Suprapubic skin (tissue), 4 donors: ENCODE measurements around the gene ENGASE. TPM values are rescaled to one million over a fixed set of nuclear protein-coding genes. Genes with fewer than 3 reads are reported as not detected.

Experiments
- DNase-seq, 2 donors: peaks; one replicate each; pipeline ENCODE4 v3.0.0-alpha.2; 2019; ENCODE audit warnings: low spot score in 2 of 2
- H3K27ac ChIP-seq: fragments of 200-600 bp; sonication (generic); one replicate; pipeline ENCODE4 v1.5.1; 2019
- H3K27me3 ChIP-seq: fragments of 200-600 bp; sonication (generic); one replicate; pipeline ENCODE4 v1.5.1; 2019
- H3K36me3 ChIP-seq: fragments of 200-600 bp; sonication (generic); one replicate; pipeline ENCODE4 v1.5.1; 2019
- H3K4me1 ChIP-seq: fragments of 200-600 bp; sonication (generic); one replicate; pipeline ENCODE4 v1.5.1; 2019
- H3K4me3 ChIP-seq: fragments of 200-600 bp; sonication (generic); one replicate; pipeline ENCODE4 v1.5.1; 2019; ENCODE audit warnings: mild to moderate bottlenecking
- H3K9me3 ChIP-seq: fragments of 200-600 bp; sonication (generic); one replicate; pipeline ENCODE4 v1.5.1; 2019
- CTCF ChIP-seq, 2 donors: fragments of 200-600 bp in 1 of 2; fragments of 450-650 bp in 1 of 2; sonication (generic) in 1 of 2; IDR thresholded peaks; one replicate each; pipeline ENCODE4 v1.5.1; 2016 to 2019; ENCODE audit warnings: antibody characterized with exemption in 2 of 2, mild to moderate bottlenecking in 1 of 2, moderate library complexity in 1 of 2
- EP300 ChIP-seq: sonication (generic); formaldehyde crosslinking; IDR thresholded peaks from one replicate; pipeline ENCODE4 v1.6.1; 2017; ENCODE audit warnings: antibody characterized with exemption
- POLR2A ChIP-seq, 2 donors: fragments of 450-650 bp; IDR thresholded peaks; one replicate each; pipeline ENCODE4 v1.6.1; 2017; ENCODE audit warnings: antibody characterized with exemption in 2 of 2, mild to moderate bottlenecking in 2 of 2, moderate library complexity in 2 of 2
- POLR2AphosphoS5 ChIP-seq, 3 donors: sonication (generic); formaldehyde crosslinking; IDR thresholded peaks; one replicate each; pipeline ENCODE4 v1.6.1; 2017; ENCODE audit warnings: antibody characterized with exemption in 3 of 3
- WGBS: methylation state at CpG from one replicate; pipeline ENCODE4 v1.1.5; 2018; 5-methylcytosine and 5-hydroxymethylcytosine counted together
- total RNA-seq, 4 donors: library from RNA; depleted of rRNA; stranded (reverse); fragments of >200 nt; gene quantifications; one replicate each; pipeline ENCODE4 v1.1.0, GENCODE V29; 2016

The ENGASE gene
- total RNA-seq, 4 donors from 2014 or later = 20.6 to 87.6 (median 38.4) TPM

GRCh38 chr17:79114458-79115301 is 40.1 kb downstream of the ENGASE start:
- Histone ChIP-seq H3K9me3 (no peaks in the 10 kb centered on the region), H3K27ac (no peak overlapping the region), H3K36me3 (no peaks in the 10 kb centered on the region), H3K4me3 (no peak overlapping the region), H3K4me1 (peaks cover 13% of the 10 kb centered on the region), H3K27me3 (peaks cover 94% of the 10 kb centered on the region)
- WGBS = 8% methylated on average over 16 of the region's 30 CpGs
- TF ChIP-seq POLR2AphosphoS5 (IDR thresholded peaks at IDR 0.05) (no peak), POLR2A (IDR thresholded peaks at IDR 0.05) (no peak), CTCF (IDR thresholded peaks at IDR 0.05) (no peak), EP300 (no peak)
- DNase-seq = no peak

GRCh38 chr17:79115487-79115886 is 40.9 kb downstream of the ENGASE start:
- DNase-seq = no peak
- Histone ChIP-seq H3K27me3 (peaks cover 94% of the 10 kb centered on the region), H3K4me1 (peaks cover 13% of the 10 kb centered on the region), H3K27ac (no peak overlapping the region), H3K36me3 (no peaks in the 10 kb centered on the region), H3K4me3 (no peak overlapping the region), H3K9me3 (no peaks in the 10 kb centered on the region)
- WGBS = 37% methylated on average over 3 of the region's 22 CpGs
- TF ChIP-seq POLR2AphosphoS5 (IDR thresholded peaks at IDR 0.05) (no peak), POLR2A (IDR thresholded peaks at IDR 0.05) (no peak), EP300 (no peak), CTCF (IDR thresholded peaks at IDR 0.05) (no peak)

- Histone ChIP-seq H3K9me3 (no peaks in the 10 kb centered on the region), H3K27ac (no peak overlapping the region), H3K4me1 (peaks cover 13% of the 10 kb centered on the region), H3K27me3 (peaks cover 93% of the 10 kb centered on the region), H3K36me3 (no peaks in the 10 kb centered on the region), H3K4me3 (no peak overlapping the region)
- 93% methylated on average over 8 of the region's 19 CpGs for WGBS
- TF ChIP-seq CTCF (IDR thresholded peaks at IDR 0.05) (no peak), POLR2AphosphoS5 (IDR thresholded peaks at IDR 0.05) (no peak), EP300 (no peak), POLR2A (IDR thresholded peaks at IDR 0.05) (no peak)
- DNase-seq = no peak
These were observed 42.1 kb downstream of the ENGASE start for GRCh38 chr17:79116575-79117368.

- TF ChIP-seq POLR2AphosphoS5 (IDR thresholded peaks at IDR 0.05) = no peak
- no peak for TF ChIP-seq POLR2A (IDR thresholded peaks at IDR 0.05)
- no peak for TF ChIP-seq CTCF (IDR thresholded peaks at IDR 0.05)
- TF ChIP-seq EP300 = no peak
- H3K4me1 ChIP-seq = peaks cover 13% of the 10 kb centered on the region
- no peak overlapping the region for H3K27ac ChIP-seq
- H3K27me3 ChIP-seq = peaks cover 86% of the 10 kb centered on the region
- H3K9me3 ChIP-seq = no peaks in the 10 kb centered on the region
- WGBS = 47% methylated on average over 15 of the region's 21 CpGs
- H3K4me3 ChIP-seq = no peak overlapping the region
- no peaks in the 10 kb centered on the region for H3K36me3 ChIP-seq
- no peak for DNase-seq
These were observed 43.4 kb downstream of the ENGASE start for GRCh38 chr17:79117905-79118487.

GRCh38 chr17:79118924-79119323 is 44.3 kb downstream of the ENGASE start:
- WGBS = 85% methylated on average over 3 of the region's 4 CpGs
- DNase-seq = no peak
- H3K36me3 ChIP-seq = no peaks in the 10 kb centered on the region
- no peaks in the 10 kb centered on the region for H3K9me3 ChIP-seq
- H3K4me3 ChIP-seq = no peak overlapping the region
- H3K27me3 ChIP-seq = peaks cover 85% of the 10 kb centered on the region
- H3K27ac ChIP-seq = no peak overlapping the region
- H3K4me1 ChIP-seq = peaks cover 13% of the 10 kb centered on the region
- no peak for TF ChIP-seq POLR2A (IDR thresholded peaks at IDR 0.05)
- no peak for TF ChIP-seq POLR2AphosphoS5 (IDR thresholded peaks at IDR 0.05)
- TF ChIP-seq CTCF (IDR thresholded peaks at IDR 0.05) = no peak
- no peak for TF ChIP-seq EP300
